DMS153 treated with DMSO at 0.1 percent for 48 hours (cell line): ENCODE results near the gene MAGED1.

Experiments
- DNase-seq: peaks from one replicate; lab custom pipeline; 2025; ENCODE audit not compliant: unreplicated experiment; lab: John Stamatoyannopoulos, UW

The MAGED1 gene, protein sequence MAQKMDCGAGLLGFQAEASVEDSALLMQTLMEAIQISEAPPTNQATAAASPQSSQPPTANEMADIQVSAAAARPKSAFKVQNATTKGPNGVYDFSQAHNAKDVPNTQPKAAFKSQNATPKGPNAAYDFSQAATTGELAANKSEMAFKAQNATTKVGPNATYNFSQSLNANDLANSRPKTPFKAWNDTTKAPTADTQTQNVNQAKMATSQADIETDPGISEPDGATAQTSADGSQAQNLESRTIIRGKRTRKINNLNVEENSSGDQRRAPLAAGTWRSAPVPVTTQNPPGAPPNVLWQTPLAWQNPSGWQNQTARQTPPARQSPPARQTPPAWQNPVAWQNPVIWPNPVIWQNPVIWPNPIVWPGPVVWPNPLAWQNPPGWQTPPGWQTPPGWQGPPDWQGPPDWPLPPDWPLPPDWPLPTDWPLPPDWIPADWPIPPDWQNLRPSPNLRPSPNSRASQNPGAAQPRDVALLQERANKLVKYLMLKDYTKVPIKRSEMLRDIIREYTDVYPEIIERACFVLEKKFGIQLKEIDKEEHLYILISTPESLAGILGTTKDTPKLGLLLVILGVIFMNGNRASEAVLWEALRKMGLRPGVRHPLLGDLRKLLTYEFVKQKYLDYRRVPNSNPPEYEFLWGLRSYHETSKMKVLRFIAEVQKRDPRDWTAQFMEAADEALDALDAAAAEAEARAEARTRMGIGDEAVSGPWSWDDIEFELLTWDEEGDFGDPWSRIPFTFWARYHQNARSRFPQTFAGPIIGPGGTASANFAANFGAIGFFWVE

DNA sequence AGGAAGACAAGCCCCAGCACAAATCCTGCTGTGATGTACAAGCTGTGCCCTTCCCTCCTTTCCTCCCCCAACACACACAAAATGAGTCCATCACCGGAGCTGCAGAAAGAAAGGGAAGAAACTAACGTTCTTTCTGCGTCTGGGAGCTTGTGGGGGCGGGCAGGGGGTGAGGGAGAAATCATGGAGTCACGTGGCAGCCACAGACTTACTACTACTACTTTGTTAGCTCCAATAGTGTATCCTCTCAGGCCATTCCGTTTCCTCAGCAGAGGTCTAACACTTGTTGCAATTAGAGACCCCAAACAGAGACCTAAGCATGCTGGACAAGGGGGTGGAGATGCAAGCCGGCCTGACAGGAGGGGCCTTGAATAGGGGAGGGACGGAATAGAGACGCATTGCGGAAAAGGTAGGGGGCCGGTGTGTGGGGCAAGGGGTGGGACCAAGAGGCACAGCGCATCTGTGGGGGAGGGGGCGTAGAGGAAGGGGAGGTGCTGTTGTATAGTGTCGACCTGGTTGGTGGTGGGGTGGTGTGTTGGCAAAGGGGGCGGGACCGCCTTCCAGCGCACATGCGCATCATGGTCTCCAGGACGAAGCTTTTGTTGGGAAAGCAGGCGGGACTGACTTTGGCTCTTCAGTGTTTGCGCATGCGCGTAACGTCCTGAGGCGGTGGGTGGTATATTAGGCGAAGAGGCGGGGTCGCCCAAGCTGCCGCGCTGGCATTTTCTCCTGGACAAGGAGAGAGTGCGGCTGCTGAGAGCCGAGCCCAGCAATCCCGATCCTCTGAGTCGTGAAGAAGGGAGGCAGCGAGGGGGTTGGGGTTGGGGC, at the start of gene MAGED1:
MAGED1 (plus strand) TSS at position 703 of the 825 bp plus-strand sequence. CDS start 682 bp downstream, outside the sequence.
- DNase-seq: peak; percentile 64

DNA sequence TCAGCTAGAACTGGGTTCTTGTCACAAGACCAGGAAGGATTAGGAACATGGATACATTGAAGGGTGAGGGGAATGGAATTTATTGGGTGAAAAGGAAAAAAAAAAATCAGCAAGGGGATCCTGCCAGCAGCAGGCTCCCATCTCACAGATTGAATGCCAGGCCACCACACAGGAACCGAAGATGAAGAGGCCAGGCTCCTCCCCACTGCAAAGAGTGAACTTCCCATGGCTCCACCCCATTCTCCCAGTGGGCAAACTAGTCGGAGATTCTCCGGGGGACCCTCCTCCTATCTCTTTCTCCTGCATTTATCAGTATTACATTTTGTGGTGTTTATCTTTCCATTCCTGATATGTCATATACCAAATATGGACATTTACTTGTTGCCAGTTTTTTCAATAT, 46.0 kb upstream of the MAGED1 start:
- DNase-seq: no peak

DNA sequence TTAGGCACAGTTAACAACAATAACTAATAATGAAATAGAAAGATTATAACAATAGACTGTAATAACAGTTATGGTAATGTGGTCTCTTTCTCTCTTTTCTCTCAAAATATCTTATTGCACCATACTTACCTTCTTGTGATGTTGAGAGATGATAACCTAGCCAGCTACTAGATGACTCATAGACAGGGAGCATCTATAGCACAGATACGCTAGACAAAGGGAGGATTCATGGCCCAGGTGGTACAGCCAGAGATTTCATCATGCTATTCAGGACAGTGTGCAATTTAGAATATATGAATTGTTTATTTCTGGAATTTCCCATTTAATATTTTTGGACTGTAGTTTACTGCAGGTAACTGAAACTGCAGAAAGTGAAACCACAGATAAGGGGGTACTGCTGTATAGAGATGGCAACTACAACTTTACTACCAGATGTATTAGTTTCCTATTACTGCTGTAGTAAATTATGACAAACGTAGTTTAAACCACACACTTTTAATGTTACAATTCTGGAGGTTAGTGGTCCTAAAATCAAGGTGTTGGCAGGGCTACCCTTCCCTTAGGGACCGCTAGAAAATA, 41.8 kb upstream of the MAGED1 start:
- DNase-seq: no peak

DNA sequence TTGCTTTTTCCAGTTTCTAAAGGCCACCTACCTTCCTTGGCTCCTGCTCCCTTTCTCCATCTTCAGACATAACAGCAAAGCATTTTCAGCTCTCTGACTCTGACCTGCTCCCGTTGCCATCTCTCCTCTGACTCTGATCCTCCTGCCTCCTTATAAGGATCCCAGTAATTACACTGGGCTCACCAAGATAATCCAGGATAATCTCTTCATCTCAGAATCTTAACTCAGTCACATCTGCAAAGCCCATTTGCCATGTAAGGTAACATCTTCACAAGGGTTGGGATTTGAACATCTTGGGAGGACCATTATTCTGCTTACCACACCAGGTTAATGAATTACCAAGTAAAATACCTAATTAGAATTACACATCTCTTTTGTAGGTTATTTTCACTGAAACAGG, 41.3 kb upstream of the MAGED1 start:
- no peak for DNase-seq

DNA sequence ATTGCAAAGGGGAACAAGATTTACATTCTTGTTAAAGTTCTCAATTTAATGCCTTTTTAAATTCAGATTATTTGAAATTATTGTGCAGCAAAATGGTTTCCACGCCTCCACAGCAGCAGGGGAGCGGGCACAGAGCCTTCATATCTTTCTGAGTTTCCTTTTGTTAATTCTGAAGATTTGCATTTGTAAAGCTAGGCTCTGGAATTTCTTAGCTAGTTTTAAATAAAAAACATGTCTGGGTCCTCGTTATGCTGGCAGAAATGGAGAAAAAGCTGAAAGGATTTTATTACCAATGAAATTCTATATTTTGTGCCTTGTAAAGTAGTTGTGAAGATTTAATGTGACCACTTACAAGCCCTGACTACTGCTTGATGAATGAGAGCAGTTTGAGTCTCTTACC, 40.8 kb upstream of the MAGED1 start:
- DNase-seq: no peak

DNA sequence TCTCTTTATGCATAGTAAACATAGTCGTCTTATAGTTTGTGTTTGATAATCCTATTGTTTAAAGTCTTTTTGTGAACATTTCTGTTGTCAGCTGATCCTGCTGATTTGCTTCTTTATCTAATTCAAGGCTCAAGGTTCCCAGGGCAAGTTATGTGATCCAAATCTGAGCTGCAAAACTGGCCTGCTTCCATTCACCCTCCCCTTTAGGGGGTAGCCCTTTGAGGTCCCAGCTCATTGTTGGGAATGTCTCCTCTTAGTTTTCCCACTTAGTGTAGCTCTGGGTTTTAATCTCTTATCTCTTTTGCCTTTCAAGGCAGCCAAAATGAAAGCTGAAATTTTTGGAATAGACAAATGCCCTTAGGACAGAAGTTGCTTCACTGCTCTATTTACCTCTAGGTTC, 40.2 kb upstream of the MAGED1 start:
- no peak for DNase-seq

DNA sequence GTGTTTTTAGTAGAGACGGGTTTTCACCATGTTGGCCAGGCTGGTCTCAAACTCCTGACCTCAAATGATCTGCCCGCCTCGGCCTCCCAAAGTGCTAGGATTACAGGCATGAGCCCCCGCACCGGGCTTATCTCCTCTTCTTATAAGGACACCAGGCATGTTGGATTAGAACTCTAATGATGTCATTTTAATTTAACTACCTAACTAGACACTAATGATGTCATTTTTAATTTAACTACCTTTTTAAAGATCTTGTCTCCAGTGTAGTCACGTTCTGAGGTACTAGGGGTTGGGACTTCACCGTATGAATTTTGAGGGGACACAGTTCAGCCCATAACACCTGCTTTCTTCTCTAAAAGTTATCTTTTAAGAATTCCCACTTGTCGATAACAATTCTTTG, 37.7 kb upstream of the MAGED1 start:
- DNase-seq: no peak

DNA sequence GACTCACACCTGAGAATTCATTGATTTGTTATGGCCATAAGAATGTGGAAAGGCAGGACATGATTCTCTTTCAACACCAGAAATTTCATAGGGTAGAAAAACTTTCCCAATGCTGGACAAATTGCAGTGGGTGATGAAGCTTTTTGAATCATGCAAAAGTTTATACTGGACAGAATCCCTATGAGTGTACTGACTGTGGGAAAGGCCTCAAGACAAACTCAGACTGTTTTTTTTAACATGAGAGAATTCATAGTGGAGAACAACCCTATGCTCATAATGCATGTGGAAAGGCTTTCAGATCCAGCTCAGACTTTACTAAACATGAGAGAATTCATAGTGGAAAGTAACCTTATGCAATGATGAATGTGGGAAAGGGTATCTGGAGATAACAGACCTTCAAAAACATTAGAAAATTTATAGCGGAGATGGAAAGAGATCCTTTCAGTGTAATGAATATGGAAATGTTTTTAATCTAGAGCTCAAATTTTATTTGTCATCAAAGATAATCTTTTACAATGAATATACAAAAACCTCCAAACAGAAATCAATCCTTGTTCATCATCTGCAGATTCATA, 36.2 kb upstream of the MAGED1 start:
- DNase-seq: no peak

DNA sequence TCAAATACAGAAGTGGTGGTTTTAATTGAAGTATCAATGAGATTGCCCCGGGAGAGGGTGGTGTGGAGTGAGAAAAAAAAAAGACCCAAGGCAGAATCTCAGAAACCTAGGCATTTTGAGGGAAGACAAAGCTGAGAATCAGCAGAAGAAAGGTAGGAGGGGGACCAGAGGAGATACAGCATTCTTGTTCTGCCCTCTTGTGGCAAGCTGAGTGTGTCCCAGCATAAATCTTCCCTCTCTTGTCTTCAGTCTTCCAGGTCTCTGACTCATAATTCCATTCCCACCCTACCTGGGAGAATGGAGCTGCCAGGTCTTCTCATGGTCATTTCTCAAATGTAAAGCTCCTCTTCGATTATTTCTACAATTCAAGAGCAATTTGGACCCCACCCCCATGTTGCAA, 32.7 kb upstream of the MAGED1 start:
- no peak for DNase-seq

DNA sequence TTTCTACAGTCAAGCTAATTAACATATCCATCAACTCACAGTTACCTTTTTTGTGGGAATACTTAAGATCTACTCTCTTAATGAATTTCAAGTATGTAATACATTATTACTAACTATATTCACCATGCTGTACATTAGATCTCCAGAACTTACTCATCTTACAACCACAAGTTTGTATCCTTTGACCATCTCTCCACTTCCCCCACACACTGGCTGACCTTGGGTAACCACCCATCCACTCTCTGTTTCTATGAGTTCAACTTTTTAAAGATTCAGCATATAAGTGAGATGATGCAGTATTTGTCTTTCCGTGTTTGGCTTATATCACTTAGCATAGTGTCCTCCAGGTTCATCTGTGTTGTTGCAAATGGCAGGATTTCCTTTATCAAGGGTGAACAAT, 30.5 kb upstream of the MAGED1 start:
- no peak for DNase-seq

DNA sequence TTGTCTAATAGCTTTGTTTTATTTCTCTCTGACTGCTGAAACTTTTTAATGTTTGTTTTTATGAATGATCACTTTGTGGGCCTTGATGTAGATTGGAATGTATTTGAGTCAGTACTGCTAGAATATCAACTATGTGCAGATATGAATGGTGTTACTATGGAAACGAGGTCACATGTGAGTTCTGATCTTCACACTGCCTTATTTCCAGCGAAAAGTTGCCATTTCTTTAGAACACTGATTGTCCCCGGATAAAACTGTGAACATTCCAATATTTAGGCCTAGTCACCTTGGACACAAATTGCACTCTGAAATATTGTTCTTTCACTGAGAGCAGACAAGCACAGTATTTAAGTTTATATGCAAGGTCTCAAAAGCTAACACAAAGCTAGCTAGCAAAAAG, 27.2 kb upstream of the MAGED1 start:
- no peak for DNase-seq

DNA sequence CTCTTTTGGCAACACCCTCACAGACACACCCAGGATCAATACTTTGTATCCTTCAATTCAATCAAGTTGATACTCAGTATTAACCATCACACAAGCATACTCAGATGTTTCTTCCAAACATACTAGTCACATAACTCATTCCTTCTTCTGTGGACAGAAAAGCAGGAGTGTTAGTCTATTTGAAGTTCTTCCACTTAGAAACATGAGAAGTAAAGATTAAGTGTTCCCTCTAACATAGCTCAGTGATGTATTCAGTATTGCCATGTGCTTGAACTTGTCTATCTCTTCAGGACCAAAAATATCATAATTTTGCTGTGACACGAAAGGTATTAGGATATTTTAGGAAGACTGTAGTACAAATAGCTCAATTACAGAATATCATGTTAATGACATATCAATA, 25.8 kb upstream of the MAGED1 start:
- no peak for DNase-seq

DNA sequence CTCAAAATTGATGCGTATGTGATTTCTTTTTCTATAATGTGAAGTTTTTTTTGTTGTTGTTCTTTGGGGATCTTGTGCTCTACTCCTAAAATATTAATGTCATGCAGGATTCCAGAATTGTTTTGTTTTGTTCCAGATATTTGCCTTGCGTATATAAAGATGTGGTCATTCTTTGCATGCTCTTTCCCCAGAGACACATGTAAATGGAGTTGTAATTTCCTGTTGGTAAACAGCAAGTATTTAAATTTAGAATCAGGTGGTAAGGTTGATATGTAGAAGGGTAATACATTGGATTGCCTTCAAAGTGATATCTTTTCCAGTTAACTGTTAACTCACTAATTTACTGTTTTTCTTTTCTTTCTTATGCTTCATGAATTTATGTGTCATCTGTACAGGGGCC, 23.1 kb upstream of the MAGED1 start:
- DNase-seq: no peak

DNA sequence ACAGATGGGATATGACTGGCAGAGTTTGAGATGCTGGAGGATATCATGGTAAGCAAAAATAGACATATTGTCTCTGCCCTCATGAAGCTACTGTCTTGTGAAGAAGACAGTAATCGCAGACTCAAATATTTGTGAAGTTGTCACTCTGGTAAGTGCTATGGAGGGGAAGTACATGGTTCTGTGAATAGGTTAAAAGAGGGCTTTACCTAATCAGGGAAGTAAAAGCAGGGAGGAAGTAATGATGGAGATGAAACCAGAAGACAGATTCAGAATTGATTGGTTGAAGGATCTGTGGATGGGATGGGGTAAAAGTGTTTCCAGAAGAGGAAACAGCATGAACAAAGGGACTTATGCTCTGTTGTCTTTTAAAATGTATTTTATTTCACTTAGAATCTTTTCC, 19.3 kb upstream of the MAGED1 start:
- DNase-seq: no peak

DNA sequence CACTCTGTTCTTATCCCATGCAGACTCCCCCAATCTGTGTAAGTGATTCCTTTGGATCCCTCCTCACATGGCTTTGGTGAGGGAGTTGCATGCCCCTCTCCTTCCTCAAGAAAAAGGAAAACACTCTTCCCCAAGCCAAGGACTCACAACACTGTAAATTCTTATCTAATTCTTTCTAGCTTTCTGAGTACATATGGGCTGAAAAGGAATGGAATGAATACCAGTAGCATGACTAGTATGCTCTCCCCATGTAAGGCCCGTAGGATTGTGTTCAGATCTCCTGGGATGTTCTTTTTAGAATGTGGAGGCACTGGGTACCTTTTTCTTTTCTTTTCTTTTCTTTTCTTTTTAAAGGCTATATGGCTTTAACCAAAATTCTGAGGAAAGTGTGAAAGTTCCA, 17.0 kb upstream of the MAGED1 start:
- no peak for DNase-seq

DNA sequence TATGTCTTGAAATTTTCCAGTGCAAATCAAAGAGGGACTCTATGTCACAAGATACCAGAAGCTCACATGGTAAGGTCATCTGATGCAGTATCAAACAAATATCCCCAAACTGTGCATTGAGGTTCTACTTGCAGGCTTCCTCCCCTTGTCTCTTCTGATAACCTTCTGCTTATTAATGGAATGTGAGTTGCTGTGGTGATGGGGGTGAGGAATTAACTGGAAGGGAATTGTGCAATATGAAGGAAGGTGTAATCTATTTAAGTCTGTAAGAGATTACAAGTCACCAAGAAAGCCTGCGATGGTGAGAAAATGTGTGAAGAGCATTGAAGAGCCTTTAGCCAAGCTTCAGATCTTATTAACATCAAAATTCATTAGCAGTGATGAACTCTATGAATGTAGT, 15.4 kb upstream of the MAGED1 start:
- no peak for DNase-seq

DNA sequence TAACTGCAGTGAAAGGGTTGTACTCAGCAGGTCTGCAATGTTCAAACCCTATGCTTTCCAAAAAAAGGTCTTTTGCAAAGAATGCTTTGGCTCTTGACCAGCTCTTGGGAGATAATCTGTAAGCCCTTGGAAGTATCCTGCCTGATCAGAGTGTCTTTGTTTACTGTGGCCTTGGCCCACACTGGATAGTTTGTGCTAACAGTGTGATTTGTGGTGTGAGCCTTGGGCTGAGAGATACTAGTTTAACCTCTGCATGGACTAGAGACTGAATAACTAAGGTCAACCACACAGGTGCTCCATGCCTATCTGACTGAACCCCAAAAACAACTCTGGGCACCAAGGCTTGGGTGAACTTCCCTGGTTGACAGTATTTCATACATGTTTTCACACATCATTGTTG, 3.6 kb upstream of the MAGED1 start:
- no peak for DNase-seq

DNA sequence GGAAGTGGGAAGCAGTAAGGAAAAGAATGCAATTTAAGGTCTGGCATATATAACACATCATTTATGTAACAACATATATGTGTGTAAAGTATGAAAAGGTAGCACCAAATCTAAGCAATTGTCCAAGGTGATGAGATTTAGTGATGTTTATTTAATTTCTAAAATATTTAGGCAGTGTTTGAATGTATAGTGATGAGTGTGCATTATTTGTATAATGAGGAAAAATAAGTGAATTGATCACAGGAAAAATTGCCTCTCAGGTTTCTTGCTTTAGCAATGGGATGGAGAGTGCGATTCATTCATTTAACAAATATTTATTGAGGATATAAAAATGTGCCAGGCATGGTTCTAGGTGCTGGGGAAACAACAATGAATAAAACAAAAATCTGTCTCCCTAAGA, 2.2 kb upstream of the MAGED1 start:
- no peak for DNase-seq

DNA sequence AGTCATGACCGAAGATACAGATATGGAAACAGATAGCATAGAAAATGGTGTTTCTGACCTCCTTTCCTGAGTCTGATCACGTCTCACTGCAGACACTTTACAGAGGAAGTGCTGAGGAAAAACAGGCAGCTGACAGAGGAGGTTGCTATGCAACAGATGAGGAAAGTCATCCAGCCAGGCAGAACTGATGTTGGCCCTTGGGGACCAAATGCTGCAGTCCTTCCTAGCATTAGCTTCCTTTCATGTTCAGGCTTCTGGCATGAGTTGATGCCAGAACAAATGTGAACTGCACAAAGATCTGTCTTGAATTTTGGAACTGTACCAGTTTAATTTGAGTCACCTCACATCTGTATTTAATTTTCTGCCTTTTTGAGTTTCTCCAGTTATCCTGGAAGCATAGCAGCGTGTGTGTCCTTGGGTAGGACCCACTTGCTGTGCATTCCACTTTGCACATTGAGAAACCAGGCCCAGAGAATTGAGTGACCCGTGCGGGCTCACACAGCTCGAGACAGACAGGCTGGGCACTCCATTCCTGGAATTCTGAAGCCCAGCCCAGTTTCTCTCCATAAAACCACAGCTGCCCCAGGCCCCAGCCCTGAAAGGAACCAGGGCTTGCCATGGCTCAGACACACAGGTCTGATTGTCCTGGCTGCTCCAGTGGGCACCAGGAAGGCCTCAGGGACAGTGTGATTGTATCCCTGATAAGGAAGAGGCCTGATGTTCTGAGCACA, 1.4 kb upstream of the MAGED1 start:
- DNase-seq: peak; percentile 6
